ENCODE results near the gene C11orf98.
"Not testable (repeated sequence)": the region's sequence is repeated elsewhere in the genome, so short reads cannot be mapped to it uniquely, and the experiment has no call there.

C11orf98 gene

GRCh38 chr11:62705880-62706849, 41.2 kb upstream of the C11orf98 start:
- H3K4me3 ChIP-seq (ENCODE audit: low read depth in 1 of 2, low read length in 2 of 2): peak overlapping the region; percentile 43 to 88
- peak overlapping the region; percentile 92 for H3K9ac ChIP-seq (ENCODE audit: low read length)
- no peaks in the 10 kb centered on the region for H3K27me3 ChIP-seq (ENCODE audit: control insufficient read depth in 1 of 2, insufficient read depth in 2 of 2, low read length in 2 of 2)
- peak overlapping the region; percentile 94 for H3K27ac ChIP-seq (ENCODE audit: low read depth, low read length)
- peaks cover 37% of the 10 kb centered on the region for H3K4me1 ChIP-seq (ENCODE audit: insufficient read depth, low read length)
- peaks cover 1% of the 10 kb centered on the region for H3K36me3 ChIP-seq (ENCODE audit: insufficient read depth, low read length)
- no peaks in the 10 kb centered on the region for H3K9me3 ChIP-seq (ENCODE audit: low read length)

- Histone ChIP-seq H3K9ac (ENCODE audit: low read length) (peak overlapping the region; percentile 92), H3K9me3 (ENCODE audit: low read length) (no peaks in the 10 kb centered on the region), H3K36me3 (ENCODE audit: insufficient read depth, low read length) (no peaks in the 10 kb centered on the region), H3K4me3 (ENCODE audit: low read depth in 1 of 2, low read length in 2 of 2) (peak overlapping the region; percentile 43 to 88), H3K4me1 (ENCODE audit: insufficient read depth, low read length) (peaks cover 36% of the 10 kb centered on the region), H3K27me3 (ENCODE audit: control insufficient read depth in 1 of 2, insufficient read depth in 2 of 2, low read length in 2 of 2) (no peaks in the 10 kb centered on the region), H3K27ac (ENCODE audit: low read depth, low read length) (peak overlapping the region; percentile 94)
Measured at GRCh38 chr11:62705413-62705812, 40.4 kb upstream of the C11orf98 start.

GRCh38 chr11:62703921-62704320, 38.9 kb upstream of the C11orf98 start:
- not testable (repeated sequence) for H3K27ac ChIP-seq (ENCODE audit: low read depth, low read length); H3K9ac ChIP-seq (ENCODE audit: low read length); H3K4me3 ChIP-seq (ENCODE audit: low read depth in 1 of 2, low read length in 2 of 2); H3K9me3 ChIP-seq (ENCODE audit: low read length); H3K36me3 ChIP-seq (ENCODE audit: insufficient read depth, low read length); H3K27me3 ChIP-seq (ENCODE audit: control insufficient read depth in 1 of 2, insufficient read depth in 2 of 2, low read length in 2 of 2)
- peaks cover 27% of the 10 kb centered on the region for H3K4me1 ChIP-seq (ENCODE audit: insufficient read depth, low read length)

- H3K36me3 ChIP-seq (ENCODE audit: insufficient read depth, low read length): no peaks in the 10 kb centered on the region
- H3K27me3 ChIP-seq (ENCODE audit: control insufficient read depth in 1 of 2, insufficient read depth in 2 of 2, low read length in 2 of 2): no peaks in the 10 kb centered on the region
- peaks cover 18% of the 10 kb centered on the region for H3K4me1 ChIP-seq (ENCODE audit: insufficient read depth, low read length)
- H3K27ac ChIP-seq (ENCODE audit: low read depth, low read length): no peak overlapping the region
- no peaks in the 10 kb centered on the region for H3K9me3 ChIP-seq (ENCODE audit: low read length)
- H3K9ac ChIP-seq (ENCODE audit: low read length): no peak overlapping the region
- H3K4me3 ChIP-seq (ENCODE audit: low read depth in 1 of 2, low read length in 2 of 2): no peak overlapping the region
Measured at GRCh38 chr11:62702246-62702645, 37.2 kb upstream of the C11orf98 start.

GRCh38 chr11:62694455-62695167, 29.6 kb upstream of the C11orf98 start:
- Histone ChIP-seq H3K4me1 (ENCODE audit: insufficient read depth, low read length) (peaks cover 15% of the 10 kb centered on the region), H3K9ac (ENCODE audit: low read length) (no peak overlapping the region), H3K4me3 (ENCODE audit: low read depth in 1 of 2, low read length in 2 of 2) (no peak overlapping the region), H3K27ac (ENCODE audit: low read depth, low read length) (no peak overlapping the region), H3K9me3 (ENCODE audit: low read length) (no peaks in the 10 kb centered on the region), H3K27me3 (ENCODE audit: control insufficient read depth in 1 of 2, insufficient read depth in 2 of 2, low read length in 2 of 2) (no peaks in the 10 kb centered on the region), H3K36me3 (ENCODE audit: insufficient read depth, low read length) (peaks cover 18% of the 10 kb centered on the region)

- Histone ChIP-seq H3K4me1 (ENCODE audit: insufficient read depth, low read length) (peaks cover 15% of the 10 kb centered on the region), H3K36me3 (ENCODE audit: insufficient read depth, low read length) (peaks cover 18% of the 10 kb centered on the region)
- not testable (repeated sequence) for H3K27ac ChIP-seq (ENCODE audit: low read depth, low read length); H3K9ac ChIP-seq (ENCODE audit: low read length); H3K9me3 ChIP-seq (ENCODE audit: low read length); H3K4me3 ChIP-seq (ENCODE audit: low read depth in 1 of 2, low read length in 2 of 2); H3K27me3 ChIP-seq (ENCODE audit: control insufficient read depth in 1 of 2, insufficient read depth in 2 of 2, low read length in 2 of 2)
Measured at GRCh38 chr11:62693624-62694023, 28.6 kb upstream of the C11orf98 start.

GRCh38 chr11:62689421-62690183, 24.6 kb upstream of the C11orf98 start, which contains the start of gene LRRN4CL:
Gene LRRN4CL, minus strand, starts transcription at chr11:62689530. Its CDS starts 1,022 bp downstream, at chr11:62688508.
- peaks cover 14% of the 10 kb centered on the region for H3K4me1 ChIP-seq (ENCODE audit: insufficient read depth, low read length)
- peak within 1 kb of the TSS; percentile 60 for H3K27ac ChIP-seq (ENCODE audit: low read depth, low read length)
- H3K36me3 ChIP-seq (ENCODE audit: insufficient read depth, low read length): peaks cover 18% of the 10 kb centered on the region
- peaks cover 0 to 9% of the 10 kb centered on the region in 2 donors for H3K27me3 ChIP-seq (ENCODE audit: control insufficient read depth in 1 of 2, insufficient read depth in 2 of 2, low read length in 2 of 2)
- H3K4me3 ChIP-seq (ENCODE audit: low read depth in 1 of 2, low read length in 2 of 2): peak within 1 kb of the TSS; percentile 41 to 44
- no peak within 1 kb of the TSS for H3K9ac ChIP-seq (ENCODE audit: low read length)
- H3K9me3 ChIP-seq (ENCODE audit: low read length): no peaks in the 10 kb centered on the region

GRCh38 chr11:62688491-62688890, 23.5 kb upstream of the C11orf98 start:
- H3K27me3 ChIP-seq (ENCODE audit: control insufficient read depth in 1 of 2, insufficient read depth in 2 of 2, low read length in 2 of 2): peaks cover 0 to 9% of the 10 kb centered on the region in 2 donors
- H3K36me3 ChIP-seq (ENCODE audit: insufficient read depth, low read length): peaks cover 18% of the 10 kb centered on the region
- no peaks in the 10 kb centered on the region for H3K9me3 ChIP-seq (ENCODE audit: low read length)
- no peak overlapping the region for H3K9ac ChIP-seq (ENCODE audit: low read length)
- H3K27ac ChIP-seq (ENCODE audit: low read depth, low read length): peak overlapping the region; percentile 60
- H3K4me3 ChIP-seq (ENCODE audit: low read depth in 1 of 2, low read length in 2 of 2): peak overlapping the region; percentile 5 to 44
- H3K4me1 ChIP-seq (ENCODE audit: insufficient read depth, low read length): peaks cover 11% of the 10 kb centered on the region

- Histone ChIP-seq H3K4me3 (ENCODE audit: low read depth in 1 of 2, low read length in 2 of 2) (peak overlapping the region; percentile 5 to 44), H3K36me3 (ENCODE audit: insufficient read depth, low read length) (peaks cover 14% of the 10 kb centered on the region), H3K9me3 (ENCODE audit: low read length) (no peaks in the 10 kb centered on the region), H3K27ac (ENCODE audit: low read depth, low read length) (peak overlapping the region; percentile 60), H3K4me1 (ENCODE audit: insufficient read depth, low read length) (peaks cover 11% of the 10 kb centered on the region), H3K9ac (ENCODE audit: low read length) (no peak overlapping the region), H3K27me3 (ENCODE audit: control insufficient read depth in 1 of 2, insufficient read depth in 2 of 2, low read length in 2 of 2) (peaks cover 0 to 9% of the 10 kb centered on the region in 2 donors)
Measured at GRCh38 chr11:62687508-62688396, 22.7 kb upstream of the C11orf98 start.

GRCh38 chr11:62682518-62682917, 17.5 kb upstream of the C11orf98 start:
- Histone ChIP-seq H3K4me1 (ENCODE audit: insufficient read depth, low read length) (peaks cover 9% of the 10 kb centered on the region), H3K27me3 (ENCODE audit: control insufficient read depth in 1 of 2, insufficient read depth in 2 of 2, low read length in 2 of 2) (peaks cover 0 to under 1% of the 10 kb centered on the region in 2 donors), H3K36me3 (ENCODE audit: insufficient read depth, low read length) (peaks cover 4% of the 10 kb centered on the region), H3K4me3 (ENCODE audit: low read depth in 1 of 2, low read length in 2 of 2) (no peak overlapping the region), H3K9me3 (ENCODE audit: low read length) (no peaks in the 10 kb centered on the region), H3K27ac (ENCODE audit: low read depth, low read length) (no peak overlapping the region), H3K9ac (ENCODE audit: low read length) (no peak overlapping the region)
